ENCODE measurements around the gene C14orf132.
"Not testable (repeated sequence)": the region's sequence is repeated elsewhere in the genome, so short reads cannot be mapped to it uniquely, and the experiment has no call there.

Gene C14orf132

GRCh38 chr14:96038920-96039632 is at the start of gene C14orf132:
Gene C14orf132 (plus strand): TSS chr14:96039362. CDS start chr14:96039501, 139 bp downstream.
- no peak for DNase-seq

DNA sequence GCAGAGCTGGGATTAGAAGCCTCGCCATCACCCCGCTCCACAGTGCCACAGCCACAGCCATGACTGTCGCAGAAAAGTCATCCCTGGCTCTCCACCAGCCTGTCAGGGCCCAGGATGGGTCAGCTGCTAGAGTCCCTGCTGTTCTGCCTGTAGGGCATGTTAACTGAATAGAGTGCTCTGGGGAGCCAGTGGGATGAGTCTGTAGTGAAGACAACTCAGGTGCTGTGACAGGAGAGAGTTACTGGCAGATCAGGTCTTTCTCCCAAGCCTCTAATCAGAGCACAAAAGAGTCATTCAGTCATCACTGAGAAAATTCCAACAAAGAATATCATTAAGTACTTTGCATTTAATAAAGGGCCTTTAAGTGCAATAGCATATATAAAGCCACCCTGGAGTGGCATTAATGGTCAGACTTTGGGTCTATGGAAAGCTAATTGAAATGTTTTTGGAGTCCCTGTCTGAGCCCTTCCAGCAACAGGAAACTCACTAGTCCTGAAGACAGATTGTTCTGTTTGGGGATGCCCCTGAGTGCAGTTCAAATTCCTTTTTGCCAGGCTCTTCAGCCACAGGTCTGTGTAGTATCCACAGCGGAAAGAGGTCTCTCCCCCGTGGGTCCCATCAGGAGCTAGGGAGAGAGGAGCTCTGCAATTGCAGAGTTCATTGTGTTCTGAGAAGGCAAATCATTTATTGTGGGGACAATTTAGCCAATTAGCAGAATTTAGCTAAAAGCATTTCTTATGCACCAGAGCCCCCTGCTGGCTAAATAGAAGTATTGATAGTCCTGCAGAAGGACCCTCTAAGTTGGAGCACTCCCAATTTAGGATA is 45.2 kb upstream of the C14orf132 start:
- DNase-seq, result no peak

- no peak for DNase-seq
These were observed 44.6 kb upstream of the C14orf132 start for GRCh38 chr14:95994593-95994928.

DNA sequence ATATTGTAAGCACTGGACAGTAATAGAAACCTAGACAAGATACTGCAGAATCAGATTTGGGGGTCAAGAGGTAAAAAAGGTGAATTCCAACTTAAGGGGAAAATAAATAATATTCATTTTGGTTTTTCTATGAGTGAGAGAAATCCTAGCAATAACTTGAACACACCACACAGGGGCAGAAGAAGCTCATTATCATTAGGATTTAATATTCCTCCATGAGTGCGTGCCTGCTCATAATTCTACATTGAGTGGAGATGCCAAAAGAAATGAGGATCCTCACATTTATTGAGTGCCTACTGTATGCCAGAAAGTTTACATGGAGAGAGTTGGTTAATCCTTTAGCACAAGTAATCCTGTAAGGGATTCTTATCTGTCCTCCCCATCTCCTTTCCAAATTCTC is 40.5 kb upstream of the C14orf132 start:
- no peak for DNase-seq

- DNase-seq, result no peak
These were observed 37.2 kb upstream of the C14orf132 start for GRCh38 chr14:96001866-96002497.

GRCh38 chr14:96002498-96002884 is 36.7 kb upstream of the C14orf132 start:
- DNase-seq, result no peak

- DNase-seq, result no peak
These were observed 28.0 kb upstream of the C14orf132 start for GRCh38 chr14:96011131-96011530.

DNA sequence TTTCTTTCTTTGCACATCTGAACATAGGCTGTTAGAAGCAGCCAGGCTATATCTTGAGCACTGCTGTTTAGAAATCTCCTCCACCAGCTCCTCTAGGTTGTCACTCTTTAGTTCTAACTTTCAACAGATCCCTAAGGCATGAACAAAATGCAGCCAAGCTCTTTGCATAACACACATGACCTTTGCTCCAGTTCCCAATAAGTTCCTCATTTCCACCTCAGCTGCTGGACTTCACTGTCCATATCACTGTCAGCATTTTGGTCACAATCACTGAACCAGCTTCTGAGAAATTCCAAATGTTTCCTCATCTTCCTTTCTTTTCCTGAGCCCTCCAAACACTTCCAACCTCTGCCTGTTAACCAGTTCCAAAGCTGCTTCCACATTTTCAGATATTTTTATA is 27.6 kb upstream of the C14orf132 start:
- no peak for DNase-seq

GRCh38 chr14:96012757-96013156 is 26.4 kb upstream of the C14orf132 start:
- DNase-seq, result not testable (repeated sequence)

GRCh38 chr14:96014176-96014575 is 25.0 kb upstream of the C14orf132 start:
- DNase-seq, result no peak

DNA sequence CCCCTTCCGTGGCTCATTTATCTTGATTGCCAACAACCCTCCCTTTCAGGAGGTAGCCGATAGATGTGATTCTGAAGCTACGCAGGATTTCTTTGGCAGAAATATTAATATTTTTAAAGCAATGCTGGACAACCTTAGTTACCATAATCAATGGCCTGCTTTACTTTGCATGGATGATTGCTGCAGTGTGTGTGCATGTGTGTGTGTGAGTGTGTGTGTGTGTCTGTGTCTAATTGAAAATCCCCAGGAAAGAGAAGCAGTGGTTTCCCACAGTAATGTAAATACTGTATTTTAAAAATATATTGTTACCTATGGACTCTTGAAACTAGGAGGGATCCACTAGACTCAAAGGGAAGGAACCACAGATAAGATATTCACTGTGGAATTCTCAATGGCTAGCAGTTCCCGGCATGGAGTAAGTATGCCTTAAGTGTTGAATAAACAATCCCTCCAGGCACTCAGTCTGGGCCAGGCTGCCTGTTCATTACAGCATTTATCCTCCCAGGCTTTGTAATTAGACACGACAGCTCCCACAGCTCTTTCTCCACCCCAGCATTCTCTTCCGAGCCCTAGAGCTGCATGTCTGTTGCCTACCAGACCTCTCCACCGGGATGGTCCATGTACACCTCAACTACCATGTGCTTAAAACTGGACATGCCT is 22.5 kb upstream of the C14orf132 start:
- no peak for DNase-seq

DNA sequence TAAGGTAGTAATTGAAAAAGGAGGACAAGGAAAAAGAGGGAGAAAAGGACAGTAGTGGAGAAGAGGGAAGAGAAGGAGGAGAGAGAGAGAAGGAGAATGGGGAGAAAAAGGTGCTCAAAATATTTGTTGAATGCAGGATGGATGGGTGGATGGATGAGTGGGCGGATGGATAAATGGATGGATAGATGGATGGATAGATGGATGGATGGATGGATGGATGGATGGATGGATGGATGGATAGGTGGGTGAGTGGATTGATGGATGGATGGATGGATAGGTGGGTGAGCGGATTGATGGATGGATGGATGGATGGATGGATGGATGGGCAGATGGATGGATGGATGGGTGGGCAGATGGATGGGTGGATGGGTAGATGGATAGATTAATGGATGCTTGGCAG is 21.3 kb upstream of the C14orf132 start:
- DNase-seq, result no peak

DNA sequence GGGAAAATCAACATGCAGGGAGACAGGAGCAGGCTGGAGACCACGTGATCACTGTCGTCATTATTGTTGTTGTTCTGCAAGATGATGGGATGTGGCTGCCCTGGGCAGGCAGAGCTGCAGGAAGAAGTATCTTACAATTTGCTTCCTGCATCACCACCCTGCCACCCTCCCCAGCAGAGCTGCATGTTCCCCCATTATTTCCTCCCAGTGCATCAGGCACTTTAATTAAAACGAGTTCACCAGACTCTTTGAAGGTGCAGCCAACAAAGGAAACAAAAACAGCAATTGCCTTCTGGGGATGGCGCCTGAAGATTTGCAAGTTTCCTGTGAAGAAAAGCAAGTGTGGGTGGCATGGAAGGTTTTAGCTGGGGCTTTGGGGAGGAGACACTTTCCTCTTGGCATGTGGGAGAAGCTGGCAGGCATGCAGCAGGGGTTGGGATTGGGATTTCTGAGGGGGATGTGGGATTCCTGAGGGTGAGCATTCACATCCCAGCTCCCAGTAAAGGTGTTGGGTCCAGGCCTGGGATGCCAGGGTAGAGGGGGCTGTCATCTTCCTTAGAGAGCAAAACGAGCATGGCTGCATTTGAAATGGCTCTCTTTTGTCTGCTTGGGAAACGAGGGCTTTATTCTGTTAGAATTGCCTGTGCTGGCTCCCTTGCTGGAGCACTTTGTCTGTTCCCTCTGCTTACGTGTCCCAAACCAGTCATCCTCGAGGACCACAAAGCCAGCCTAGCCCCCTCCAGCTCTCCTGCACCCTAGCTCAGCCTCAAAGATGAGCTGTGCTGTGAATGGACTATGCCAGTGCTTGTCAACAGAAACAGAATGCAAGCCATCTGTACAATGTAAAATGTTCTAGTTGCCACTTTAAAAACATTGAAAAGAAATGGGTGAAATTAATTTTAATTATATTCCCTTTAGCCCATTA is 11.5 kb upstream of the C14orf132 start:
- DNase-seq, result no peak

DNA sequence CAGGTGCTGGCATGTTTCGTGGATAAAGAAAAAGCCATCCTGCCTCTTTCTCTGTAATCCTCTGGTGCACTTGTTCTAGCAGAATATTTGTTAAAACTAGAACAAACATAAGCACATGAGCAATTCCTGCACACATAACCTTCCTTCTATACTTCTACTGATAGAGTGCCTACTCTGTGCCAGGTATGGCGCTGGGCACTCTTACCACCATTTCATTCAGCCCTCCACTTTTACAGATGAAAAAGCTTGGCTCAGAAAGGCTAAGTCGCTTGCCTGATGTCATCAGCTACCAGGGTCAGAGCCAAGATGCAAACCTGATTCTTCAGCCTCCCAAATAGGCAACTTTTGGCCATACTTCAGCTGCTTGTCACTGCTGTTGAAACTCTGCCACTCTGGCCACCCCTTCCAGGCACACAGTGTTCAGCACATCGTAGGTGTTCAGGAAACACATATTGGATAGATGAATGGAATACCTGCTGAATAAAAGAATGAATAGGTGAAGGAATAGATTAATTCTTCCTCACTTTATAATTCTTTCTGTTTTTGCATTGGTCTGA is 10.0 kb upstream of the C14orf132 start:
- no peak for DNase-seq

DNA sequence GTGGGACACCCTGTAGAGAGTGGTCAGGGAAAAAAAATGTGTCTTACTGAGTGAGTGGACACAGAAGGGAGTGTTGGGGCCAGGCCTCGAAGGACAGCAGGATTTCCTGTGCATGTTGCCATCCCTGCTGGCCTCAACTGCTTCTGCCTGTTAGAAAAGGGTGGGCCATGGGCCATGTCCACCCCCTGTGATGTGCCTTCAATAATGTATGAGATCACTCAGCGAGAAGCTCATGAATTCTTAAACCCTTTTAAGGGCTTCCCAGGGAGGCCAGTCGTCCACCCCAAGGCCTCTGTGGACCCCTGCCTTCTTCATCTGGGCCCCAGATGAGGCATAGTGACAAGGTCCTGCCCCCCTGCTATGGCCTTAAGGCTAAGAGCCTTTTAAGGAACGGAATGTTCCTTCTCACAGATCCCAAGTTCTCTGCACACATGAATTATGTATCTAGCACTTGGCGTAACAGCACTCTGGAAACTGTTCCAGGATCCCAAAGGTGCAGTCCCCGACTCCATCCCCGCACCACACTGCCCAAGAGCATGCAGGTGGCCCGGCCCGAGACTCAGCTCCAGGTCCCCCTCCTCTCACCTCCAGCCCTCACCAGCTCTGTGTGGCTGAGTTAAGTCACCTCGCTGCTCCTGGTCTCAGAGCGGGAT is 8.9 kb upstream of the C14orf132 start:
- no peak for DNase-seq

- DNase-seq, result no peak
These were observed 7.5 kb upstream of the C14orf132 start for GRCh38 chr14:96031691-96032090.

- no peak for DNase-seq
These were observed 3.7 kb upstream of the C14orf132 start for GRCh38 chr14:96035456-96035855.

GRCh38 chr14:96037891-96038557 is 1.1 kb upstream of the C14orf132 start:
- DNase-seq, result no peak

DNA sequence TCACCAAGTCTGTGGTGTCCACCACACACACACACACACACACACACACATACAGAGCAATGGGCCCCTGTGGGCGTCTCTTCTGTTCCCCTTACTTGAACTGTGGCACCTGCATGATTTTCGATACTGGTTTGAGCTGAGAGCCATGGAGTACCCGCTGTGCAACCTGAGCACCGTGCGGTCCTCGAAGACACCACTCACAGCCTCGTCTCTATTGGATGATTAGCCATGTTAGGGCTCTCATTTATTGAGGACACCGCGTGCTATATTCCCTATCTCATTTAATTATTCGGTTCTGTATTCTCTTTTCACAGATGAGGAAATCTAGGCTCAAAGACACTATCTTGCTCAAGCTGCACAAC is 623 bp upstream of the C14orf132 start:
- DNase-seq, result no peak

- no peak for DNase-seq
These were observed 610 bp downstream of the C14orf132 start for GRCh38 chr14:96039633-96040311.

Measured in NK-92 treated with Interleukin-12 subunit alpha and Interleukin-12 subunit beta, amount 100 ng/mL, for 24 hours (cell line).